NCI-H2029 treated with DMSO at 0.1 percent for 48 hours (cell line): ENCODE measurements around the gene PARVA.

Experiments used
- DNase-seq: peaks from one replicate; lab custom pipeline; 2025; lab: John Stamatoyannopoulos, UW

The PARVA gene

GRCh38 chr11:12459865-12460444 lies 82.6 kb downstream of the PARVA start:
- no peak for DNase-seq

DNA sequence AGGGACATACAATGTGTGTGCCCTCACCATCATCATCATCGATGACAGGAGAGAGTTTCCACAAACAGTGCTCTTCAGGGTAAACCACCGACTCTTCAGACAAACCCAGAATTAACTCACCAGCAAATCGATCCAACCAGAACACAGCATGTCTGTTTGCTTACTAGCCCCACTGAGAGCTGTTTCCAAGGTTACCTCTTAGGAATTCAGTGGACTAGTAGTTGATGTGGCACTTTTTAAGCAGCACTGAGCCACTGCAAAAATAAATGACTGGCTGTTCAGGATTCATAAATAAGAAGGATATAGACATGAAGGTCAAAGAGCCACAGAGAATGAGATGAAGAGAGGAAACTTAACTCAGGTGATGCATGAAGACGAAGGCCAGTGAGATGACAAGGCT lies 83.1 kb downstream of the PARVA start:
- DNase-seq = no peak

DNA sequence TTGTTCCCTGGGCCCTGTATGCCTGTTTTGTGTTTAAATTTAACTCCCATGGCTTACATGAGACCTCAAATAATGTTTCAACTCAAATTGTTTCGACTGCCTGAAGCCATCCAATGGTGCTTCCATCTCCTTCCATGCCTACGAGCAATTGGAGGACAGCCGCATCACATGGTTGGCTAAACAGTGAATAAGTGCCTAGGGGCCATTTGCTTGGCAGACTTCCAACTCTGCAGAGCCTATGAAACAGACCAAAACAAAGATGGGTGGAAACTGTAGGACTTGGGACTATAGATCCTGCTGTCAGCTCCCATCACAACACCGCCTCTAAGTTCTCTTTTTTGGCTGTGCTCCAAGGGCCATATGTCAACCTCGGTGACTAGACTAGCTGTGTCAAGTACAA lies 84.1 kb downstream of the PARVA start:
- no peak for DNase-seq

- DNase-seq = no peak
Observed at GRCh38 chr11:12464303-12464702, 86.9 kb downstream of the PARVA start.

DNA sequence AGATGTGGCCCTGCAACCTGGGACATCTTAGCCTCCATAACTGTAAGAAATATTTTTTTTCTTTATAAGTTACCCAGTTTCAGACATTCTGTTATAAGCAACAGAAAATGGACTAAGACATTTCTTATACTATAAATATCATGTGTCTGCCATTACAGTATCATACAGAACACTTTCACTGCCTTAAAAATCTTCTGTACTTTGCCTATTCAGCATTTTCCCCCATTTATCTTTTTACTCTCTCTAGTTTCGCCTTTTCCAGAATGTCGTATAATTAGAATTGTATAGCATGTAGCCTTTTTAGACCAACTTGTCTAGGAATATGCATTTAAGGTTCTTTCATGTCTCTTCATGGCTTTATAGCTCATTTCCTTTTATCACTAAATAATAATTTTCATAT lies 88.0 kb downstream of the PARVA start:
- no peak for DNase-seq

- no peak for DNase-seq
Observed at GRCh38 chr11:12467610-12468009, 90.2 kb downstream of the PARVA start.

DNA sequence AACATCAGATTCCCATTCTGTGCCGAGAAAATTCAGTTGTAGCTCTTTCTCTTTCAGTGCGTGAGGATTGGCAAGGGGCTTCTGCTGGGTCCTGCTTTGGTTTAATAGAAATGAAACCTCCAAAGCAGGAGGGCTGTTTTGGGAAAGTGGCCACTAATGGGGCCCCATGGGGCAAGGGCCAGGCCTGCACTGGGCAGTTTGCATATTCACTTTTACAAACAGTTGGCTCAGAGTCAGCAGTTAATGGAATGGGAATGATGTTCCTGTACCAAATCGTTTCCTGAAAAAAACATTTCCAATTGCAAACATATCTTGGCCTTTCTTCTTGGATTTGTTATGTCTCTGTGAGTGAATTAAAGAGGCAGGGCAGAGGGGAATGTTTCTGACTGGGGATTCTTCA lies 92.1 kb downstream of the PARVA start:
- DNase-seq = no peak

GRCh38 chr11:12470236-12470635 lies 92.9 kb downstream of the PARVA start:
- DNase-seq = no peak

DNA sequence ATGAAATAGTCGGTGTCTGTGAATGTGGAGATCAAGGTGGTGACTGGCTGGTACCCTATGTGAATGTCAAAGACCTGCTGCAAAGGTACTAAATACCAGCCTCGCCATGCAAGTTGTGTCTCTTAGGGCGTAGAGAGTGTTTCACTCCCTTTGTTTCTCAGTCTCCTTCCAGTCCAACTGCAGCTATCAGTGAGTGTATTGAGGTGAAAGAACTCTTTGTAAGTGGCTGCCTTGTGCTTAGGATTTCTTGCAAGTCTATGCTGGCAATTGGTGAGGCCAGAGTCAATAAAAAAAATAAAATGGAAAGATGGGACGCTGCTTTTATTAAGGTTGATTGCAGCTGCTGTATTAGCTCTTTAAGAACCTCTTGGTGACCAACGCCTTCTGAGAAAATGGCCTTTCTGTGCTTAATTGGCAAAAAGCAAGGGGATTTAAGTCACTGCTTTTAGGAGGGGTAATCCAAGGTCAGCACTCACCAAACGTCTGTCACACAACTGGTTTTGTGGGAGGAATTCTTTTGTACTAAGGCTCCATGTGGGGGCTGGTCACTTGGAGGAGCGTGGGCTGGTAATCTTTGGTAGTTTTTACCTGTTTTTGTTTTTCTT lies 95.1 kb downstream of the PARVA start:
- DNase-seq = no peak

DNA sequence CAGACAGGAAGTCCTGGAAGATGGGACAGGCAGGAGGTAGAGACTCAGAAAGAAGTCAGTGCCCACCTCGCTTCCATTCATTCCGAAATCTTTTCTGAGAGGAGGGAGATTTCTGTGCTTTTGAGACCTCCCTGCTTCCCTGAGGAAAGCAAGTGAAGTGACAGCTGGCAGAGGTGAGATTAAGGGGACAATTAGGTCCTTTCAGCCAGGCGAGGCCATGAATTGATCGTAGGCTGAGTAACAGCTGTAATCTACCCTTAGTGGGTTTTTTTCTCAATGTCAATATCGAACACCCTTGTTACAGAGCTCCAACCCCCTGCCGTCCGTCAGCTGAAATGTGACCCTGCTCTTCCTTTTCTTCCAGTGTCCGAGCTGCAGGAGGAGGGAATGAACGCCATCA lies 96.0 kb downstream of the PARVA start:
- no peak for DNase-seq

- no peak for DNase-seq
Observed at GRCh38 chr11:12474871-12475270, 97.5 kb downstream of the PARVA start.

- DNase-seq = no peak
Observed at GRCh38 chr11:12478743-12479142, 101.4 kb downstream of the PARVA start.

- DNase-seq = no peak
Observed at GRCh38 chr11:12480401-12480800, 103.0 kb downstream of the PARVA start.

DNA sequence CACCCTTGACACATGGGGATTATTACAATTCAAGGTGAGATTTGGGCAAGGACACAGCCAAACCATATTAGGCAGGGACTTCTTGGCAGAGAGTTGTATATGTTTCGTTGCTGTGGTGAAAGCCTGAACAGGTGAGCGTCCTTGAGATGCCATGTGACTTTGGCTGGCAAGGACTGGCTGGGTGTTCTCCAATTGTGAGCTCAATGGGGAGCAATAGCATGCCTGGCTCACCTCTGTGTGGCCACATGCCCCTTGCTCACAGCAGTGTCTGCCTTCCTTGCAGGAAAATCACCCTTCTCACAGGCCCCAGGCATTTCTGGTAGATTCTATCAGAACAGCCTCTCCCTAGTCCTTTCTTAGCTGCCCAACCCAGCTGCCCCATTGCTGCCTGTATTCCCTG lies 105.5 kb downstream of the PARVA start:
- peak; percentile 73 for DNase-seq

GRCh38 chr11:12483604-12484003 lies 106.2 kb downstream of the PARVA start:
- no peak for DNase-seq

DNA sequence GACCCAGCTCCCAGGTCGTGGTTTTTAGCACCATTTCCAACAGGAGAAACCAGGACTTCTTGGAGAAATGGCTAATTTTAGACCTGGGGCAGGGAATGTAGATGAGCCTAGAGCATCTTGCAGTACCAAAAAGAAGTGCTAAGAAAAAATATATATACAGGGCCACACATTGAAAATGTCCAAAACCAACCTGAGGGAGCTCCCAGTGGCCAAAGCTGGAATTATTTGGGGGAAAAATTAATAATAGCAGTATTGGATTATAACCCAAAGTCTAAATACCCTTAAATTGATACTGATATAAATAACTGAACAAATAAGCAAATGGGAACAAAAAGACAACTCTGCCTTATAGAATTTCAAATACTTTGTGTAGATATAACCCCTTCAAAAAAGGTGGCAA lies 108.0 kb downstream of the PARVA start:
- no peak for DNase-seq

- DNase-seq = no peak
Observed at GRCh38 chr11:12489246-12489772, 111.9 kb downstream of the PARVA start.

- DNase-seq = no peak
Observed at GRCh38 chr11:12494699-12495098, 117.3 kb downstream of the PARVA start.

DNA sequence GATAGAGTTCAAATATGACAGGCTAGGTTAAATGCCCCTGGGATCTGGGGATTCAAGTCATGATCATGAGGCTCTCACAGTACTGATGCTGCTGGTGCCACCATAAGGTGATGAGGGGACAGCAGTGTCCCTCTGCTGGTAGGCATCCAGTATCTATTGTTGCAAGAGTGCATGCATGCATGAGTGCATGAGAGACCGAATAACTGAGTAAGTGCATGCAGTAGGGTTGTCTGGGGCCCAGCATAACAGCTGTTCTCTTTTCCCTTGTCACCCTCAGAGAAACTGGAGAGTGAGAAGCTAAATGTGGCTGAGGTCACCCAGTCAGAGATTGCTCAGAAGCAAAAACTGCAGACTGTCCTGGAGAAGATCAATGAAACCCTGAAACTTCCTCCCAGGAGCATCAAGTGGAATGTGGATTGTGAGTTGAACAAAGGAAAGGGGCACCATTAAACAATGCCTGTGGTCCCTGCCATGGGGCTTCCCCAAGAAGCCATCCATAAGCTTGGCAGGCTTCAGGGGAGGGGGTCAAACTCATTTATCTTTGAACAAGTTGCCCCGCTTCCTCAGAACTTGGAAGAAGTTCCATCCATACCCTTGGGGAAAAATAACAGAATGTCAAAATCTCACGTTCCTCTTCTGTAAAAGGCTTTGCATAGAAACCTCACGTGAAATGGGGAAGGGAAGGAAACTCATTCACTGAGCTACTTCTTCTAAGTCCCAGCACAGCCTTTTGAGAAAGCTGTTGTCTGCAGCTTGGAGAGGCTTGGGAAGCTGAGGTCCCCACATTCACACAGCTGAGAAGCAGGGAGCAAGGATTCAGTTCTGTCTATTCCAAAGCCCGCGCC lies 119.0 kb downstream of the PARVA start:
- no peak for DNase-seq

DNA sequence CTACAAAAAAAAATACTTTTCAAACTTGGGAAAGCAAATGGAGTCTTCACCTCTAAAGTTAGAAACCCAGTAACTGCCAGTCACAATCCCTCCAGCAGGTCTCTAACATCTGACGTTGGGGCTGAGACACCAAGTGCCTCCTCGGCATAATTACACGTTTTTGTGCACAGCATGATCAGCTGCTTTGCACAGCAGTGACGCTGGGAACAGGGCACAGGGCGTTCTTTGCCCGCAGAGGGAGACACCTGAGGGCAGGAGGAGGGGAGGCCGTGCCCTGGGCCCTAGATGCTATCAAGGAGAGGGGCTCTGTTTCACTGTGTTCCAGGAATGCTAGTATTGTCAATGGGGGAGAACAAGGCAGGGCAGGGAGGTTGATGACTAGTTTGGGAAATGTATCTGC lies 120.1 kb downstream of the PARVA start:
- no peak for DNase-seq

DNA sequence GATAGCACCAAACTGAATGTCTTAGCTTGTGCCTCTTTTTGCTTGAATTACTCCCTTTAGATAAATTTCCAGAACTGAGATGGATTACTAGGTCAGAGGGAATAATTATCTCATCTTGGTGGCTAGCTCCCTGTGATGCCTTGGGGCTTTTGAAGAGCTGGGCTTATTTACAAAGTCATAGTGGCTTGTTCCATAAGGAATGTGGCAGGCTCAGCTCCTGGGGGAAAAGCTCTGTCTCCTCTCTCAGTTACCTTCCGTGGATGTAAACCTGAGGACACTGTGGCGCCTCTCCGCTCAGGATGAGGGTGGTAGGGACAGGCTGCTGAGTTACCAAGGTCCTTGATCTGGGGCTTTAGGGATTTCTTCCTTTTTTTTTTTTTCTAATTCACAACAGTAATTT lies 121.7 kb downstream of the PARVA start:
- DNase-seq = no peak

DNA sequence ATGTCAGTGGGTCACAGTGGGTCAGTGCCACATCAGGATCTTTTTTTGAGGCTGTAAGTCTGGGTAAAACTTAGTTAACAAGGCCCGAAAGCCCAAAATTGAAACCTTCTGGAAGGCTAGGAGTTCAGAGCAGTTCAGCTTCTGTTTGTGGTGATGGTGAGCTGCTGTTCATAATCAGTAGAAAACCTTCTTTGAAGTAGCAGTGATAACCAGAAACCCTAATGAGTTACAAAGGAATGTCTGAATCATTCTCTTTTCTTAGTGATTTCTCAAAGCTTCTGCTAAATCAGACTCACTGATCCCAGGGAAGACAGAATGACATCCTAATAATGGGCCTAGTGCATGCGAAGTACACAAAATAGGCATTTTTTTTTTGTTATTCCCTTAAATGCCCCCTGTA lies 124.7 kb downstream of the PARVA start:
- DNase-seq = no peak

DNA sequence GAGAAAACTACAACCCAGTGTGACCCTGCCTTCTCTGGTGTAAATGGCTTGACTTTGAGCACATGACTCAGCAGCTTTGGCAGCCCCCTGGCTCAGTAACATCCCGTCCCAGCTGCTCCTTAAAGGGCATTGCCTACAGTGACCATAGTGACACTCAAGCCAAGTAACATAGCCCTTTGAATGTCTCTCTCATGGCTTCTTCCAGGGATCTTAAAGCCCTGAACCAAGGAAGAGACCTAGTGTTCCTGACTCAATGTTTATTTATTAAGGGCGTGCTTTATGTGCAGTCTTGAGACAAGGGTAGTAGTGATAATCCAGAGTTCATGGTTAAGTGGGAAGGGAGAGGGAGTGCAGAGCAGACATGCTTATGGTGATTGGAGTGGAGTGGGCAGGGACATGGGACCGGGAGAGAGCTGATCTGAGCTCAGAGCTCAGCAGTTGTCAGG lies 125.7 kb downstream of the PARVA start:
- no peak for DNase-seq
